GM18861 (cell line): ENCODE measurements around the gene EBF3.

ENCODE experiments used
- ATAC-seq: cut with Tn5 transposase; IDR thresholded peaks from one replicate; pipeline ENCODE4 v1.9.1; 2021; ENCODE audit not compliant: unreplicated experiment

The EBF3 gene, protein sequence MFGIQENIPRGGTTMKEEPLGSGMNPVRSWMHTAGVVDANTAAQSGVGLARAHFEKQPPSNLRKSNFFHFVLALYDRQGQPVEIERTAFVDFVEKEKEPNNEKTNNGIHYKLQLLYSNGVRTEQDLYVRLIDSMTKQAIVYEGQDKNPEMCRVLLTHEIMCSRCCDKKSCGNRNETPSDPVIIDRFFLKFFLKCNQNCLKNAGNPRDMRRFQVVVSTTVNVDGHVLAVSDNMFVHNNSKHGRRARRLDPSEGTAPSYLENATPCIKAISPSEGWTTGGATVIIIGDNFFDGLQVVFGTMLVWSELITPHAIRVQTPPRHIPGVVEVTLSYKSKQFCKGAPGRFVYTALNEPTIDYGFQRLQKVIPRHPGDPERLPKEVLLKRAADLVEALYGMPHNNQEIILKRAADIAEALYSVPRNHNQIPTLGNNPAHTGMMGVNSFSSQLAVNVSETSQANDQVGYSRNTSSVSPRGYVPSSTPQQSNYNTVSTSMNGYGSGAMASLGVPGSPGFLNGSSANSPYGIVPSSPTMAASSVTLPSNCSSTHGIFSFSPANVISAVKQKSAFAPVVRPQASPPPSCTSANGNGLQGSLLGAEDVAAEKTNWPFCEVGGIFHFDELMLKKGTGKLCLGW

DNA sequence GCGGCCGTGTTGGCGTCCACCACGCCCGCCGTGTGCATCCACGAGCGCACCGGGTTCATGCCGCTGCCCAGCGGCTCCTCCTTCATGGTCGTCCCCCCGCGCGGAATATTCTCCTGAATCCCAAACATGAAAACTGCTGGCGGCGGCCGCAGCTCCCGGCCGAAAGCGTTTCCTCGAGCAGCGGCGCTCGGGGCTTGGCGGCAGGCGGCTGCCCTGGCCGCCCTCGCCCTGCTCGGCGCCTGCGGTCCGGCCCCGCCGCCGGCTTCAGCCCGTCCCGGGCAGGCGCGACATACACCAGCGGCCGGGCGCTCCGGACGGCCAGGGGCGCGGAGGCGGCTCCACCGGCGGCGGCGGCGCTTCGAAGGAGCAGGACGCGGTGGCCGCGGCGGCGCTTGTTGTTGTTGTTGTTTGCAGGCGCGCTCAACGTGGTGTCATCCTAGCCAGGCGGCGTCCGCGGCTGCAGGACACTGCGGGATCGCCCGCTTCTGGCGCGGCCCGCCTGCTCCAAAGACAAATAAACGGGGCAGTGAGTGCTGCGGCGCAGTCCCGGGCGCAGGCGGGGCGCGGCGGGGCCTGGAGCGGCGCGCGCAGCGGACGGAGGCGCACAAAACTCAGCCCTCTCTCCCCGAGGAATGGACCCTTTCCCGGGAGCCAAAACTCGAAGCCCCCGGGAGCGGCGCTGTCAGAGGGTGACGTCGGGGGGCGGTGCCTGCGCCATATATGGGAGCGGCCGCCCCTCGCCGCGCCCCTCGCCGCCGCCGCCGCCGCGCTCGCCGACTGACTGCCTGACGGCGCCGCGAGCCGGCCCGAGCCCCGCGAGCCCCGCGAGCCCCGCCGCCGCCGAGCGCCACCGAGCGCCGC is at the start of gene EBF3:
EBF3 (minus strand) TSS at position 634 of the 861 bp plus-strand sequence; CDS start at position 128, 506 bp downstream.
- ATAC-seq: no peak

- ATAC-seq: no peak
Observed at GRCh38 chr10:130013335-130014262, 49.5 kb upstream of the EBF3 start.

- no peak for ATAC-seq
Observed at GRCh38 chr10:130012129-130012528, 48.1 kb upstream of the EBF3 start.

- ATAC-seq: no peak
Observed at GRCh38 chr10:130010653-130011052, 46.6 kb upstream of the EBF3 start.

GRCh38 chr10:130009228-130009627 is 45.2 kb upstream of the EBF3 start:
- no peak for ATAC-seq

DNA sequence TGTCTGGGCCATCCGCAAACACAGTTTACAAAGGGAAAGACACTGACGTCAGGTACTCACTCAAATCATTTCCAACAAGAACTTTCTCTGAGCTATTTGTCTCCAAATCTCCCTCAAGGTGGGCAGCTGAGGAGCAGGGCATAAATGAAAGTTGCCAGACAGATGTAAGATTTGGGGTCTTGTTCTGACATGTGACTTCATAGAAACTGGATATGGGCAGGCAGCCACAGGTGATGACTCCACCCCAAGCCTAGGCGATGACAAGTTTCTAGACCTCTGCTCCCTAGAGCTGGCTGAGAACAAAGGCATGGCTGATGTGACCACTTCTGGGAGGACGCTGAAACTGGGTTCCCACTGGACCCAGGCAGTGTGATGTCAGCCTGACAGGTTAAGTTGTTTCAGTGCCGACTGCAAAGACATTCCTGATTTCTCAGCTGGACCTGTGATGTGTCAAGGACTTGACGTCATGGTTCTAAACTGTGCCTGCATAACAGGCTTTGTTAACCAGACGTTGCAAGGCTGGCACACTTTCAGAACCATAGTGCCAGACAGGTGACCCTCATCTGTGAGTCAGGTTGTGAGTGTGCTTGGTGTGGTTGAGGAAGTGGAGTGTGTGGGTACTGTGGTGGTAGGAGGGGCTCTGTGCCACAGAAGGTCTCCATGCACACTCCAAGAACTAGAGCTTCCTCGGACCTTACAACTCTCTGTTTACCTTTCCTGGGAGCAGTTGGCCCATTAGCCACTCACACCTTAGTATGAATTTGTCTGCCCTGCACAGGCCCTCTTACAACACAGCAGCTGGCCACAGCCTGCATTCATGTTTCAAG is 39.9 kb upstream of the EBF3 start:
- ATAC-seq: no peak

- ATAC-seq: no peak
Observed at GRCh38 chr10:130003166-130003565, 39.1 kb upstream of the EBF3 start.

DNA sequence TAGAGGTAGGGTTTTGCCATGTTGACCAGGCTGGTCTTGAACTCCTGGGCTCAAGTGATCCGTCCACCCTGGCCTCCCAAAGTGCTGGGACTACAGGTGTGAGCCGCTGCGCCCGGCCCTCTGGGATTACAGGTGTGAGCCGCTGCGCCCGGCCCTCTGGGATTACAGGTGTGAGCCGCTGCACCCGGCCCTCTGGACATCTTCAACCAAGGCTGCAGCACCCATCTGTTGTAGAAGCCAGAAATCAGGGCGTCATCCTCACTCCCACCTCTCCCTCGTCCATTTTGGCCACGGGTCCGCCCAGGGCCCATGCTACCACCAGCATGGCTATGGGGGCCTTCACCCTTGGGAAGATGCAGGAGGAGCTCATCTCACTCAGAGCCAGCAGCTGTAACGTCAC is 38.5 kb upstream of the EBF3 start:
- no peak for ATAC-seq

DNA sequence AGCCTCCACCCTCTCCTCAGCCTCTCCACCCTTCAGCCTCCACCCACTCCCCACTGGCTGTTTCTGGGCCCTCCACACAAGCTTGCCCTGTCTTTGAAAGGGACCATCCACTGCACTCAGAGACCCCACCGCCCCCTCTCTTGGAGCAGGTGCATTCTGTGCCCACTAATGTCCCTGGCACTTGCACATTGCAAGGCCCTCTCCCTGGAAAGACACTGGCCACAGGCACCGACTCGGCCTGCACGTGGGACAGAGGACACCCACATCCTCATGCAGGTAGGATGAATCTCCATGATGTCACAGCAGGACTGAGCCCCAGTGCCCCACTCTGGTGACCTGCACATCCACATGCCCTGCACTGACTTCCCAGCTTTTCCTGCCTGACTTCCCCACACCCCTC is 36.8 kb upstream of the EBF3 start:
- ATAC-seq: no peak

DNA sequence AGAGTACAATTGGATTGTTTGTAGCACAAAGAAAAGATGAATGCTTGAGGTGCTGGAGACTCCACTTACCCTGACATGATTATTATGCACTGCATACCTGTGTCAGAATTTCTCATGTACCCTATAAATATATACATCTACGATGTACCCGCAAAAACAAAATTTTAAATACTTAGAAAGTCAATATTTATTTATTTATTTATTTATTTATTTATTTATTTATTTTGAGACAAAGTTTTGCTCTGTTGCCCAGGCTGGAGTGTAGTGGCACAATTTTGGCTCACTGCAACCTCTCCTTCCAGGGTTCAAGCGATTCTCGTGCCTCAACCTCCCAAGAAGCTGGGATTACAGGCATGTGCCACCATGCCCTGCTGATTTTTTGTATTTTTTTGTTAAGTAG is 35.1 kb upstream of the EBF3 start:
- ATAC-seq: no peak

GRCh38 chr10:129993621-129994020 is 29.5 kb upstream of the EBF3 start:
- ATAC-seq: no peak

DNA sequence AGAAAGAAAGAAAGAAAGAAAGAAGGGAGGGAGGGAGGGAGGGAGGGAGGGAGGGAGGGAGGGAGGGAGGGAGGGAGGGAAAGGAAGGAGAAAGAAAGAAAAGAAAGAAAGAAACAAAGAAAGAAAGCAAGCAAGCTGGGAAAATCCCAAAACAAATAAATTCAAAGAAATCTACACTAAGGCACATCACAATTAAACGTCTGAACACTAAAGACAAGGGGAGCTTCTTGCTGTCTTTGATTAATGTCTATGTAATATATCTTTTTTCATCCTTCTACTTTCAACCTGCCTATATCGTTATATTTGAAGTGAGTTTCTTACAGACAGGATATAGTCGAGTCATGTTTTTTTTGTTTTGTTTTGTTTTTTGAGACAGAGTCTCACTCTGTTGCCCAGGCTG is 28.3 kb upstream of the EBF3 start:
- no peak for ATAC-seq

DNA sequence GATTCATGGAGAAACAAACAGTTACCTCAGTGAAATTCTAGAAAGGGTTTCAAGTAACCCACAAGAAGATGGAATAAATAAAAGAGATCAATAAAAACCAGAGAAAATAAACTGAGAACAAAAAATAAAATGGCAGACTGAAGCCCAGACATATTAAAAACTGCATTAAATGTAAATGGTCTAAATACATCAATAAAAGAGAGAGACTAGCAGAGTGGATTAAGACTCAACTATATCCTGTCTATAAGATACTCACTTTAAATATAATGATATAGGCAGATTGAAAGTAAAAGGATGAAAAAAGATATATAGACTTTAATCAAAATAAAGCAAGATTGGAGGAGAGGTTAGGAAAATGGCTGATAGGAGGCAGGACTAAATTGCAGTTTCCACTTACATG is 18.8 kb upstream of the EBF3 start:
- ATAC-seq: no peak

GRCh38 chr10:129978980-129979379 is 14.9 kb upstream of the EBF3 start:
- no peak for ATAC-seq

- ATAC-seq: no peak
Observed at GRCh38 chr10:129978322-129978721, 14.2 kb upstream of the EBF3 start.

GRCh38 chr10:129977794-129978193 is 13.7 kb upstream of the EBF3 start:
- no peak for ATAC-seq

DNA sequence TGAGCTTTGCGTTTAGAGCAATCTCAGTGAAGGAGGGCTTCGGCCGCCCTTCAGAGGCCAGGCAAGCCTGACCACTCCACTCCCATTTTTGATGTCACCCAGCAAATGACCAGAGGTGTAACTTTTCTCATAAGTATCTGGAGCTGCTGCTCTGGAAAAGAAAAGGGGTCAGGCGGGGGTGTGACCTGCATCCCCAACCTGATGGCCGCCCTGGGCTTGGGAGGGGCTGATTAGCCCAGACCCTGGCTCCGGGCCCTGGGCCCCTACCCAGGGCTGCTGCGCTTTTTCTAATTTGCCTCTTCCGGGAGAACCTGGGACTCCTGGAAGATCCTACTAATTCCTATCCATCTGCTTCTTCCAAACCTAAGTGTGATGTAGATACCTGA is 9.6 kb upstream of the EBF3 start:
- no peak for ATAC-seq

- no peak for ATAC-seq
Observed at GRCh38 chr10:129972966-129973673, 9.0 kb upstream of the EBF3 start.
